HG03521 (cell line): ENCODE data around the gene GRM1.

ENCODE experiments used
- ATAC-seq: cut with Tn5 transposase; IDR thresholded peaks from one replicate; pipeline ENCODE4 v1.9.1; 2021; ENCODE audit warnings: mild to moderate bottlenecking, moderate library complexity; ENCODE audit not compliant: unreplicated experiment

The GRM1 gene

GRCh38 chr6:146361128-146361924, 332.5 kb downstream of the GRM1 start:
- no peak for ATAC-seq

GRCh38 chr6:146363838-146364607, 335.2 kb downstream of the GRM1 start:
- ATAC-seq: no peak

- ATAC-seq: no peak
Measured at GRCh38 chr6:146364816-146365594, 336.1 kb downstream of the GRM1 start.

GRCh38 chr6:146367061-146367460, 338.2 kb downstream of the GRM1 start:
- ATAC-seq: no peak

GRCh38 chr6:146369866-146370265, 341.0 kb downstream of the GRM1 start:
- ATAC-seq: no peak

- no peak for ATAC-seq
Measured at GRCh38 chr6:146381486-146381885, 352.6 kb downstream of the GRM1 start.

GRCh38 chr6:146388736-146389364, 360.0 kb downstream of the GRM1 start:
- ATAC-seq: no peak

GRCh38 chr6:146389740-146390139, 360.9 kb downstream of the GRM1 start:
- no peak for ATAC-seq

GRCh38 chr6:146397638-146398037, 368.8 kb downstream of the GRM1 start:
- ATAC-seq: no peak

GRCh38 chr6:146402476-146402875, 373.6 kb downstream of the GRM1 start:
- ATAC-seq: no peak

GRCh38 chr6:146408583-146408982, 379.7 kb downstream of the GRM1 start:
- ATAC-seq: no peak

- no peak for ATAC-seq
Measured at GRCh38 chr6:146410851-146411595, 382.2 kb downstream of the GRM1 start.

- ATAC-seq: no peak
Measured at GRCh38 chr6:146419576-146419975, 390.7 kb downstream of the GRM1 start.

- ATAC-seq: no peak
Measured at GRCh38 chr6:146420255-146420654, 391.4 kb downstream of the GRM1 start.

GRCh38 chr6:146422789-146423375, 394.0 kb downstream of the GRM1 start:
- ATAC-seq: no peak

GRCh38 chr6:146423452-146423851, 394.6 kb downstream of the GRM1 start:
- ATAC-seq: no peak

- no peak for ATAC-seq
Measured at GRCh38 chr6:146426516-146426915, 397.7 kb downstream of the GRM1 start.

GRCh38 chr6:146429831-146430230, 401.0 kb downstream of the GRM1 start:
- no peak for ATAC-seq

- ATAC-seq: no peak
Measured at GRCh38 chr6:146433881-146434731, 405.2 kb downstream of the GRM1 start.
